WTC11 (cell line): Measurements from ENCODE around the gene MYBPC2. TPM values are rescaled to one million over a fixed set of nuclear protein-coding genes. Genes with fewer than 3 reads are reported as not detected.

ENCODE experiments used
- ATAC-seq: fragments of 200-7000 bp; cut with Tn5 transposase; 2 replicates; pipeline ENCODE4 v1.10.0; 2021; ENCODE audit warnings: mild to moderate bottlenecking, moderate library complexity
- CTCF ChIA-PET: fragments of 300-600 bp; sonication (Branson Sonifier 250); formaldehyde crosslinking; loops from one replicate; lab custom pipeline; 2021; ENCODE audit warnings: antibody characterized with exemption; lab: Charles Lee
- POLR2A ChIA-PET: fragments of 350-600 bp; sonication (Branson Sonifier 250); formaldehyde crosslinking; loops from one replicate; lab custom pipeline; 2021; ENCODE audit warnings: antibody characterized with exemption; lab: Charles Lee
- DNase-seq: peaks from one replicate; pipeline ENCODE4 v3.0.0; 2021; ENCODE audit warnings: low spot score
- H3K27ac Mint-ChIP-seq: 2 replicates; pipeline ENCODE4 v1.8.0; 2021; ENCODE audit warnings: mixed read lengths
- H3K27me3 Mint-ChIP-seq: 2 replicates; pipeline ENCODE4 v1.8.0; 2021; ENCODE audit warnings: low read depth, mild to moderate bottlenecking, moderate library complexity, mixed read lengths
- H3K36me3 Mint-ChIP-seq: 2 replicates; pipeline ENCODE4 v1.8.0; 2021; ENCODE audit warnings: mixed read lengths
- H3K4me1 Mint-ChIP-seq: 2 replicates; pipeline ENCODE4 v1.8.0; 2022; ENCODE audit warnings: mixed read lengths
- H3K4me3 Mint-ChIP-seq: 2 replicates; pipeline ENCODE4 v1.8.0; 2021; ENCODE audit warnings: mild to moderate bottlenecking, moderate library complexity, mixed read lengths
- H3K9me3 Mint-ChIP-seq: 2 replicates; pipeline ENCODE4 v1.8.0; 2021; ENCODE audit warnings: mixed read lengths
- ARID4B ChIP-seq: sonication (generic); formaldehyde crosslinking; IDR thresholded peaks from 2 replicates; pipeline ENCODE4 v1.8.0; 2023; ENCODE audit warnings: missing genetic modification reagents, mild to moderate bottlenecking, borderline replicate concordance
- CREM ChIP-seq: sonication (generic); formaldehyde crosslinking; IDR thresholded peaks from 2 replicates; pipeline ENCODE4 v1.8.1; 2022; ENCODE audit warnings: mild to moderate bottlenecking, missing genetic modification reagents, moderate library complexity
- ELF4 ChIP-seq: sonication (generic); formaldehyde crosslinking; IDR thresholded peaks from 2 replicates; pipeline ENCODE4 v1.8.1; 2022; ENCODE audit warnings: low read depth, mild to moderate bottlenecking, moderate library complexity, missing genetic modification reagents
- EMX1 ChIP-seq: fragments of 250-450 bp; sonication (Bioruptor Pico); IDR thresholded peaks from 2 replicates; pipeline ENCODE4 v1.8.0; 2021; ENCODE audit warnings: mild to moderate bottlenecking
- FOXK1 ChIP-seq: sonication (generic); formaldehyde crosslinking; IDR thresholded peaks from 2 replicates; pipeline ENCODE4 v1.8.0; 2022; ENCODE audit warnings: mild to moderate bottlenecking, moderate library complexity, missing genetic modification reagents
- FOXP4 ChIP-seq: sonication (generic); formaldehyde crosslinking; IDR thresholded peaks from 2 replicates; pipeline ENCODE4 v1.8.0; 2022; ENCODE audit warnings: mild to moderate bottlenecking, missing genetic modification reagents
- GTF2I ChIP-seq: fragments of 250-450 bp; sonication (Bioruptor Pico); conservative IDR thresholded peaks from 2 replicates; pipeline ENCODE4 v1.4.0; 2021; ENCODE audit warnings: mild to moderate bottlenecking
- HMGA2 ChIP-seq: fragments of 250-450 bp; sonication (Bioruptor Pico); IDR thresholded peaks from 2 replicates; pipeline ENCODE4 v1.4.0; 2021; ENCODE audit warnings: mild to moderate bottlenecking, moderate library complexity
- MXD4 ChIP-seq: fragments of 250-450 bp; sonication (Bioruptor Pico); IDR thresholded peaks from 2 replicates; pipeline ENCODE4 v1.8.0; 2021; ENCODE audit warnings: mild to moderate bottlenecking, moderate library complexity, borderline replicate concordance
- NFATC4 ChIP-seq: fragments of 250-450 bp; sonication (Bioruptor Pico); IDR thresholded peaks from 2 replicates; pipeline ENCODE4 v1.9.0; 2021; ENCODE audit warnings: mild to moderate bottlenecking
- RELA ChIP-seq: sonication (generic); formaldehyde crosslinking; IDR thresholded peaks from 2 replicates; pipeline ENCODE4 v1.8.1; 2022; ENCODE audit warnings: missing genetic modification reagents, mild to moderate bottlenecking, borderline replicate concordance
- ZNF121 ChIP-seq: sonication (generic); formaldehyde crosslinking; IDR thresholded peaks from 2 replicates; pipeline ENCODE4 v1.8.0; 2023; ENCODE audit warnings: missing genetic modification reagents
- ZNF423 ChIP-seq: fragments of 250-450 bp; sonication (Bioruptor Pico); IDR thresholded peaks from 2 replicates; pipeline ENCODE4 v2.1.2; 2022; ENCODE audit warnings: mild to moderate bottlenecking, moderate library complexity
- ZNF512 ChIP-seq: sonication (generic); formaldehyde crosslinking; IDR thresholded peaks from 2 replicates; pipeline ENCODE4 v1.8.1; 2022; ENCODE audit warnings: missing genetic modification reagents, borderline replicate concordance
- total RNA-seq: library from RNA; stranded (reverse); gene quantifications from 3 replicates; pipeline ENCODE4 v1.2.3, GENCODE V29; 2021
- TF ChIP-seq, protein P1 (sequence below): sonication (generic); formaldehyde crosslinking; IDR thresholded peaks from 2 replicates; pipeline ENCODE4 v1.8.1; 2023; ENCODE audit warnings: mild to moderate bottlenecking, missing genetic modification reagents, moderate library complexity
- TF ChIP-seq, protein P2 (sequence below): sonication (generic); formaldehyde crosslinking; IDR thresholded peaks from 2 replicates; pipeline ENCODE4 v1.8.1; 2023; ENCODE audit warnings: mild to moderate bottlenecking, missing genetic modification reagents, moderate library complexity
- TF ChIP-seq, protein P3 (sequence below): fragments of 250-450 bp; sonication (Bioruptor Pico); IDR thresholded peaks from 2 replicates; pipeline ENCODE4 v1.9.0; 2021; ENCODE audit warnings: mild to moderate bottlenecking

The MYBPC2 gene
- total RNA-seq, 1 experiment from 2014 or later, result 2.6 TPM

DNA sequence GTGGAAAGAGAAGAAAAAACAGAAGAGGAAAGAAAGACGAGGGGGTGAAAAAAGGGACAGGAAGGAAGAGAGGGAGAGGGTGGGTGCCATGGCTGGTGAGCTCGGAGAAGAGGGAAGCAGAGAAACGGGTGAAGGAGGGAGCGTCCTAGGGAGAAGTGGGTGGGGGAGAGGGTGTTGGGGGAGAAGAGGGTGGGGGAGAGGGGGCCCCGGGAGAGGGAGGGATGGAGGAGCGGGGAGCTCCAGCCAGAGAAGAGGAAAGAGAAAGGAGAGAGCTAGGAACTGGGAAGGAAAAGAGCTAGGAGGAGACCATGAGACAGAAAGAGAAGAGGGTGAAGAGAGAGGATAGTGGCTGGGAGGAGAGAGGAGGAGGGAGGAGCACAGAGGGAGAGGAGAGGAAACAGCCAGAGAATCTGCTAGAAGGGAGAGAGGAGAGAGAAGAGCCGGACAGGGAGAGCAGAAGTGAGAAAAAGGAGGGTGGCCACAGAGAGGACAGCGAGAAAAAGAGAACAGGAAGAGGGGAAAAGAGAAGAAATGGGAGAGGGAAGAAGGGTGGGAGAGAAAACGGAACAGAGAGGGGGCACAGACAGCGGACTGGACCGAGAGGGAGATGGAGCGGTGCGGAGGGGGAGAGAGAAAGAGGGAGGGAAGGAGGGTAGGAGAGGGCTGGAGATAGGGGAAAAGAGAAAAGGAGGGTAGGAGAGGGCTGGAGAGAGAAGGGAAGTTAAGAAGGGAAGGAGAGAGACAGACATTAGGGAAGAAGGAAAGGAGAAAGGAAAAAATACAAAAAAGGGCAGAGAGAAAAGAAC lies 55.9 kb downstream of the MYBPC2 start:
- ChIA-PET POLR2A (no interaction called here), CTCF (interaction anchor here (0.6 to 3.8 kb wide), 12 partner anchors 10 to 419 kb away, joined by 3 to 33 read pairs (median 3); partner anchors contain the start of gene JOSD2)
- Mint-ChIP-seq H3K27me3 (peaks cover 87% of the 10 kb centered on the region), H3K4me1 (peaks cover 40% of the 10 kb centered on the region), H3K9me3 (peaks cover 29% of the 10 kb centered on the region), H3K36me3 (peaks cover 31% of the 10 kb centered on the region)
- ATAC-seq, result no peak
- TF ChIP-seq GTF2I (CRISPR knock-in tag), result no peak
- TF ChIP-seq NFATC4 (CRISPR knock-in tag), result no peak
- 0 out of 2 replicates have a peak, but pooled peaks have one; percentile 18 for TF ChIP-seq ZNF512
- TF ChIP-seq, protein P1, sequence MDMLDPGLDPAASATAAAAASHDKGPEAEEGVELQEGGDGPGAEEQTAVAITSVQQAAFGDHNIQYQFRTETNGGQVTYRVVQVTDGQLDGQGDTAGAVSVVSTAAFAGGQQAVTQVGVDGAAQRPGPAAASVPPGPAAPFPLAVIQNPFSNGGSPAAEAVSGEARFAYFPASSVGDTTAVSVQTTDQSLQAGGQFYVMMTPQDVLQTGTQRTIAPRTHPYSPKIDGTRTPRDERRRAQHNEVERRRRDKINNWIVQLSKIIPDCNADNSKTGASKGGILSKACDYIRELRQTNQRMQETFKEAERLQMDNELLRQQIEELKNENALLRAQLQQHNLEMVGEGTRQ (CRISPR knock-in tag), result no peak
- TF ChIP-seq FOXP4 (CRISPR knock-in tag), result no peak
- TF ChIP-seq RELA (CRISPR knock-in tag), result no peak
- TF ChIP-seq ZNF423 (CRISPR knock-in tag), result no peak
- TF ChIP-seq, all 79 proteins: peak for 1
- no peak for DNase-seq
- H3K27ac Mint-ChIP-seq, result no peak overlapping the region
- no peak overlapping the region for H3K4me3 Mint-ChIP-seq

- ChIA-PET POLR2A (no interaction called here), CTCF (interaction anchor here (0.6 to 3.8 kb wide), 8 partner anchors 11 to 132 kb away, joined by 3 to 33 read pairs (median 4); no protein-coding TSS in a partner anchor)
- no peak for TF ChIP-seq ZNF121 (CRISPR knock-in tag)
- no peak for TF ChIP-seq FOXK1
- TF ChIP-seq, protein P2, sequence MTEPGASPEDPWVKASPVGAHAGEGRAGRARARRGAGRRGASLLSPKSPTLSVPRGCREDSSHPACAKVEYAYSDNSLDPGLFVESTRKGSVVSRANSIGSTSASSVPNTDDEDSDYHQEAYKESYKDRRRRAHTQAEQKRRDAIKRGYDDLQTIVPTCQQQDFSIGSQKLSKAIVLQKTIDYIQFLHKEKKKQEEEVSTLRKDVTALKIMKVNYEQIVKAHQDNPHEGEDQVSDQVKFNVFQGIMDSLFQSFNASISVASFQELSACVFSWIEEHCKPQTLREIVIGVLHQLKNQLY, result no peak
- no peak for TF ChIP-seq FOXP4 (CRISPR knock-in tag)
- no peak for TF ChIP-seq CREM
- TF ChIP-seq EMX1 (CRISPR knock-in tag), result no peak
- no peak for TF ChIP-seq MXD4 (CRISPR knock-in tag)
- TF ChIP-seq HMGA2 (CRISPR knock-in tag), result no peak
- TF ChIP-seq ARID4B, result no peak
- TF ChIP-seq ELF4, result no peak
- TF ChIP-seq, protein P1 (CRISPR knock-in tag), result no peak
- TF ChIP-seq, protein P3, sequence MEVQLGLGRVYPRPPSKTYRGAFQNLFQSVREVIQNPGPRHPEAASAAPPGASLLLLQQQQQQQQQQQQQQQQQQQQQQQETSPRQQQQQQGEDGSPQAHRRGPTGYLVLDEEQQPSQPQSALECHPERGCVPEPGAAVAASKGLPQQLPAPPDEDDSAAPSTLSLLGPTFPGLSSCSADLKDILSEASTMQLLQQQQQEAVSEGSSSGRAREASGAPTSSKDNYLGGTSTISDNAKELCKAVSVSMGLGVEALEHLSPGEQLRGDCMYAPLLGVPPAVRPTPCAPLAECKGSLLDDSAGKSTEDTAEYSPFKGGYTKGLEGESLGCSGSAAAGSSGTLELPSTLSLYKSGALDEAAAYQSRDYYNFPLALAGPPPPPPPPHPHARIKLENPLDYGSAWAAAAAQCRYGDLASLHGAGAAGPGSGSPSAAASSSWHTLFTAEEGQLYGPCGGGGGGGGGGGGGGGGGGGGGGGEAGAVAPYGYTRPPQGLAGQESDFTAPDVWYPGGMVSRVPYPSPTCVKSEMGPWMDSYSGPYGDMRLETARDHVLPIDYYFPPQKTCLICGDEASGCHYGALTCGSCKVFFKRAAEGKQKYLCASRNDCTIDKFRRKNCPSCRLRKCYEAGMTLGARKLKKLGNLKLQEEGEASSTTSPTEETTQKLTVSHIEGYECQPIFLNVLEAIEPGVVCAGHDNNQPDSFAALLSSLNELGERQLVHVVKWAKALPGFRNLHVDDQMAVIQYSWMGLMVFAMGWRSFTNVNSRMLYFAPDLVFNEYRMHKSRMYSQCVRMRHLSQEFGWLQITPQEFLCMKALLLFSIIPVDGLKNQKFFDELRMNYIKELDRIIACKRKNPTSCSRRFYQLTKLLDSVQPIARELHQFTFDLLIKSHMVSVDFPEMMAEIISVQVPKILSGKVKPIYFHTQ, result no peak
These were observed 56.8 kb downstream of the MYBPC2 start for GRCh38 chr19:50489461-50490011.

More at GRCh38 chr19:50489461-50490011, 56.8 kb downstream of the MYBPC2 start:
- H3K27me3 Mint-ChIP-seq, result peaks cover 97% of the 10 kb centered on the region
- H3K36me3 Mint-ChIP-seq, result peaks cover 30% of the 10 kb centered on the region
- H3K27ac Mint-ChIP-seq, result no peak overlapping the region
- peaks cover 40% of the 10 kb centered on the region for H3K4me1 Mint-ChIP-seq
- peak; percentile 28 for ATAC-seq
- H3K4me3 Mint-ChIP-seq, result no peak overlapping the region
- no peak for DNase-seq
- H3K9me3 Mint-ChIP-seq, result peaks cover 29% of the 10 kb centered on the region
